HG02759 (cell line): ENCODE data around the gene TSLP.

ENCODE experiments used
- ATAC-seq: cut with Tn5 transposase; IDR thresholded peaks from one replicate; pipeline ENCODE4 v1.9.1; 2021; ENCODE audit warnings: mild to moderate bottlenecking, moderate library complexity; ENCODE audit not compliant: unreplicated experiment

TSLP gene

GRCh38 chr5:111071413-111071812 is at the start of gene TSLP:
Gene TSLP, plus strand, starts transcription at chr5:111071713. Its CDS starts 178 bp downstream, at chr5:111071891.
- ATAC-seq = no peak

GRCh38 chr5:111022301-111022700 is 49.2 kb upstream of the TSLP start:
- ATAC-seq = no peak

- ATAC-seq = no peak
These were observed 42.6 kb upstream of the TSLP start for GRCh38 chr5:111028865-111029264.

- ATAC-seq = no peak
These were observed 27.6 kb upstream of the TSLP start for GRCh38 chr5:111043712-111044506.

GRCh38 chr5:111058064-111058463 is 13.4 kb upstream of the TSLP start:
- no peak for ATAC-seq

- no peak for ATAC-seq
These were observed 11.3 kb upstream of the TSLP start for GRCh38 chr5:111060169-111060568.

GRCh38 chr5:111061618-111062017 is 9.9 kb upstream of the TSLP start:
- ATAC-seq = no peak

- peak; percentile 70 for ATAC-seq
These were observed 7.7 kb upstream of the TSLP start for GRCh38 chr5:111063709-111064322.

GRCh38 chr5:111066261-111066938 is 5.1 kb upstream of the TSLP start:
- no peak for ATAC-seq

- no peak for ATAC-seq
These were observed 3.3 kb upstream of the TSLP start for GRCh38 chr5:111068213-111068612.

- ATAC-seq = no peak
These were observed 1.7 kb upstream of the TSLP start for GRCh38 chr5:111069839-111070238.

- ATAC-seq = peak; percentile 31
These were observed 1.0 kb upstream of the TSLP start for GRCh38 chr5:111070272-111071134.

- peak; percentile 87 for ATAC-seq
These were observed 1.6 kb downstream of the TSLP start for GRCh38 chr5:111072949-111073682.

- no peak for ATAC-seq
These were observed 2.7 kb downstream of the TSLP start for GRCh38 chr5:111074244-111074643.

GRCh38 chr5:111075520-111075919 is 4.0 kb downstream of the TSLP start:
- ATAC-seq = no peak

- no peak for ATAC-seq
These were observed 4.6 kb downstream of the TSLP start for GRCh38 chr5:111076091-111076490.

- ATAC-seq = no peak
These were observed 6.2 kb downstream of the TSLP start for GRCh38 chr5:111077678-111078077.

- ATAC-seq = no peak
These were observed 8.3 kb downstream of the TSLP start for GRCh38 chr5:111079846-111080245.

GRCh38 chr5:111083323-111083722 is 11.8 kb downstream of the TSLP start:
- no peak for ATAC-seq
